Neural cell (in vitro differentiated cells): ENCODE results near the gene ZC3H7A.

Experiments
- POLR2AphosphoS5 ChIP-seq: IDR thresholded peaks from 2 replicates; pipeline ENCODE4 v1.6.1; 2012
- TAF1 ChIP-seq: IDR thresholded peaks from 2 replicates; pipeline ENCODE4 v1.6.1; 2012; ENCODE audit warnings: low read depth

DNA sequence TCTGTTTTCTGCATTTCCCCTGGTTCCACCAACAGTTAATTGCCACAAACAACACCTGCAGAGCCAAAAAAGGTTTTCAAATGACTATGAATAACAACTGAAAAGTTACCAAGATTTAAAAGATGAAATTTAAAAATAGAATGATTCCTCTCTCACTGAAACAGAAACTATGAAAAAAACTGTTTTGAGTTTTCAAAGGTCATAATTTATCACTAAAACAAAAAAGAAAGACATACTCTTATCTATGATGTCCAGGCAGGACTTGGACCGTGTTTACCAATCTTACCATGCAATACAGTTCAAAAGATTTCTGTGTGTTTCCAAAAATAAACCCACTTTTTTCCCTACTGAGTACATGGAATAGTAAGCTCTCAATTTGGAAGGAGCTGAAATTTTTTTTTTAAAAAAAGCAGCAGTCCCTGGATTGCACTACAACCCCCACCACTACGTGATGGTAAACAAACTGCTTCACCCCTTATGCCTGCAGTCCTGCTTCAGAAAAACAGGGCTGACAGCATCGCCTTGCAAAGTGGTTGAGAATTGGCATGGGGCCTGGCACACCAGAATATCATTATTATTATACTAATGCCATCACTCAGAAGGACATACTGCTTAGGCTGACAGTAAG is 62.9 kb downstream of the ZC3H7A start:
- no peak for TF ChIP-seq TAF1
- TF ChIP-seq POLR2AphosphoS5 = no peak
